Aorta (tissue), 5 donors: Measurements from ENCODE around the gene FGFR4. TPM values are rescaled to one million over a fixed set of nuclear protein-coding genes. Genes with fewer than 3 reads are reported as not detected.

Experiments used
- ATAC-seq: fragments of 200-7000 bp; cut with Tn5 transposase; one replicate; pipeline ENCODE4 v1.9.1; 2022; ENCODE audit warnings: moderate library complexity; ENCODE audit not compliant: low FRiP score
- DNase-seq, 2 donors: peaks; one replicate each; pipeline ENCODE4 v3.0.0-alpha.2; 2020
- H3K27ac ChIP-seq, 2 donors: one replicate each; pipeline ENCODE4 v1.5.1; 2013; ENCODE audit warnings: low read length in 2 of 2, mild to moderate bottlenecking in 2 of 2, moderate library complexity in 2 of 2, control low read depth in 1 of 2, inconsistent platforms in 1 of 2, low read depth in 1 of 2
- H3K27me3 ChIP-seq, 2 donors: one replicate each; pipeline ENCODE4 v1.6.1; 2013; ENCODE audit warnings: control low read depth in 1 of 2, low read length in 1 of 2, mild to moderate bottlenecking in 1 of 2, moderate library complexity in 1 of 2; ENCODE audit not compliant: insufficient read depth in 2 of 2, control insufficient read depth in 1 of 2
- H3K36me3 ChIP-seq, 2 donors: one replicate each; pipeline ENCODE4 v1.6.1; 2013; ENCODE audit warnings: control low read depth in 1 of 2, low read length in 1 of 2, mild to moderate bottlenecking in 1 of 2; ENCODE audit not compliant: insufficient read depth in 2 of 2, control insufficient read depth in 1 of 2
- H3K4me1 ChIP-seq, 2 donors: one replicate each; pipeline ENCODE4 v1.6.1; 2013; ENCODE audit warnings: low read length in 2 of 2, control low read depth in 1 of 2, mild to moderate bottlenecking in 1 of 2, moderate library complexity in 1 of 2; ENCODE audit not compliant: insufficient read depth in 2 of 2, control insufficient read depth in 1 of 2
- H3K4me3 ChIP-seq, 2 donors: one replicate each; pipeline ENCODE4 v1.5.1; 2013; ENCODE audit warnings: low read length in 2 of 2, control low read depth in 1 of 2, mild to moderate bottlenecking in 1 of 2
- H3K9me3 ChIP-seq: one replicate; pipeline ENCODE4 v1.6.1; 2013; ENCODE audit warnings: mild to moderate bottlenecking, low read length; ENCODE audit not compliant: control insufficient read depth
- WGBS, 2 donors: extraction: QIAGEN DNeasy Blood & Tissue Kit; methylation state at CpG; one replicate each; pipeline ENCODE4 v1.1.7; 2013; 5-methylcytosine and 5-hydroxymethylcytosine counted together
- intact Hi-C, 2 donors: fragments of 100-400 bp; cut with DNase I; formaldehyde crosslinking; loops; one replicate each; pipeline versions ENCODE4 v1.14.2 to v1.15.0; 2022
- polyA plus RNA-seq, 2 donors: library from polyadenylated mRNA; stranded (reverse); fragments of 200-250 nt; gene quantifications; one replicate each; pipeline ENCODE4 v1.2.3, GENCODE V29; 2013
- total RNA-seq, 2 donors: library from RNA; stranded (reverse); fragmentation: NEBNext Ultra II Directional; extraction: Animal tissue kit (Norgen Biotek cat#: 25700); gene quantifications; one replicate each; pipeline ENCODE4 v1.2.1, GENCODE V29; 2021
- donor health status: healthy with polysubstance abuse.
- donor health status: Bipolar disorder and iron deficiency.
- donor health status: DM: no; HTN: no; CAD: no.
- donor health status: DM: no; HTN: no; CAD: no.
- donor health status: DM: yes; HTN: yes; CAD: no.

FGFR4 gene
- total and polyA plus RNA-seq, 4 donors = 0.18 to 0.57 (median 0.36) TPM

DNA sequence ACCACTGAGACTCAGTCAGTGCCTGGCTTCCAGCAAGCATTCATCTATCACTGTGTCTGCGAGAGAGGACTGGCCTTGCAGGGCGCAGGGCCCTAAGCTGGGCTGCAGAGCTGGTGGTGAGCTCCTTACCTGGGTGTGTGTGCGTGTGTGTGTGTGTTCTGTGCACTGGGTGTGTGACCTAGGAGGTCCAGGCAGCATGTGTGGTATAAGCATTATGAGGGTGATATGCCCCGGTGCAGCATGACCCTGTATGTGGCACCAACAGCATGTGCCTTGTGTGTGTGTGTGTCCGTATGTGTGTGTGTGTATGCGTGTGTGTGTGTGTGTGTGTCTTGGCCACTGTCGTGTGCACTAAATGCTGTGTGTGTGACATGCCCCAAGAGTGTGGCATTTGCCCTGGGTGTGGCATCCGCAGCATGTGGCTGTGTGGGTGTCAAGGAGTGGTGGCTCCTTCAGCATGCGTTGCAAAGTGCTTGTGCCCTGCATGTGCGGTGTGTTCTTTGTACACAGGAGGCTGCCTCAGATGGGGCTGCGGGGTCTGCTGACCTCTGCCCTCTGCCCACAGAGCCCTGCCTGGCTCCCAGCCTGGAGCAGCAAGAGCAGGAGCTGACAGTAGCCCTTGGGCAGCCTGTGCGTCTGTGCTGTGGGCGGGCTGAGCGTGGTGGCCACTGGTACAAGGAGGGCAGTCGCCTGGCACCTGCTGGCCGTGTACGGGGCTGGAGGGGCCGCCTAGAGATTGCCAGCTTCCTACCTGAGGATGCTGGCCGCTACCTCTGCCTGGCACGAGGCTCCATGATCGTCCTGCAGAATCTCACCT is 3.3 kb downstream of the FGFR4 start:
- ATAC-seq (no peak), DNase-seq (no peak)
- no peaks in the 10 kb centered on the region for H3K36me3 ChIP-seq
- no peaks in the 10 kb centered on the region for H3K4me1 ChIP-seq
- intact Hi-C loops = no loop called here
- no peaks in the 10 kb centered on the region for H3K9me3 ChIP-seq
- H3K4me3 ChIP-seq = no peak overlapping the region
- H3K27ac ChIP-seq = no peak overlapping the region
- 84 to 85% methylated on average over 21 of the region's 21 CpGs for WGBS, 2 donors
- no peaks in the 10 kb centered on the region for H3K27me3 ChIP-seq

DNA sequence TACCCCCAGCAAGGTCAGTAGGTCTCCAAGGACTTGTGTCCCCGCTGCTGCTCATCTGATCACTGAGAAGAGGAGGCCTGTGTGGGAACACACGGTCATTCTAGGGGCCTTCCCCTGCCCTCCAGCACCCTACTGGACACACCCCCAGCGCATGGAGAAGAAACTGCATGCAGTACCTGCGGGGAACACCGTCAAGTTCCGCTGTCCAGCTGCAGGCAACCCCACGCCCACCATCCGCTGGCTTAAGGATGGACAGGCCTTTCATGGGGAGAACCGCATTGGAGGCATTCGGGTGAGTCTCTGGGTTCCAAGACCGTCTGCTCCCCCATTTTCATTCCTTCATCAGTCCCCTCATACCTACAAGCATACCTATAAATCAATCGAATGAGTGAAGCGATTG is 4.1 kb downstream of the FGFR4 start:
- DNase-seq (no peak), ATAC-seq (no peak)
- 93 to 94% methylated on average over 13 of the region's 13 CpGs for WGBS, 2 donors
- H3K9me3 ChIP-seq = no peaks in the 10 kb centered on the region
- H3K4me1 ChIP-seq = no peaks in the 10 kb centered on the region
- intact Hi-C loops = no loop called here
- H3K36me3 ChIP-seq = no peaks in the 10 kb centered on the region
- H3K4me3 ChIP-seq = no peak overlapping the region
- no peaks in the 10 kb centered on the region for H3K27me3 ChIP-seq
- no peak overlapping the region for H3K27ac ChIP-seq

DNA sequence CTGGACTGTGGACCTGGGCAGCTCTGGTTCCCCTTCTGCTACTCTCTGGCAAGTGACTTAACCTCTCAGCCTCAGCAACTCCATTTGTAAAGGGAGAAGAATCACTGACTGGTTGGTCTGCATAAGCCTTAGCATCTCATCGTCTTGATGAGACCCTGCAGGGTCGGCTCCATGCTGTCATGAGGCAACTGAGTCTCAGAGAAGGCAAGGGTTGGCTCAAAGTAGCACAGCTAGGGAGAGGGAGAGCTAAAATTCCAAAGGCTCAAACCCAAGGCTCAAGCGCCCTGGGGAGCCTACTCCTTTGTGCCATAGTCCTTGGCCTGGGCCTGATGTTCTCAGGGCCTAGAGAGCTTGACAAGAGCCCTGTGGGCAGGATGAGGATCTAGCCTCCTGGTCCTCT is 4.5 kb downstream of the FGFR4 start:
- DNase-seq = no peak
- no peak overlapping the region for H3K4me3 ChIP-seq
- WGBS, 2 donors = 88 to 89% methylated on average over 3 of the region's 3 CpGs
- no peaks in the 10 kb centered on the region for H3K36me3 ChIP-seq
- H3K27ac ChIP-seq = no peak overlapping the region
- no peaks in the 10 kb centered on the region for H3K4me1 ChIP-seq
- intact Hi-C loops = no loop called here
- H3K9me3 ChIP-seq = no peaks in the 10 kb centered on the region
- no peaks in the 10 kb centered on the region for H3K27me3 ChIP-seq
- no peak for ATAC-seq

DNA sequence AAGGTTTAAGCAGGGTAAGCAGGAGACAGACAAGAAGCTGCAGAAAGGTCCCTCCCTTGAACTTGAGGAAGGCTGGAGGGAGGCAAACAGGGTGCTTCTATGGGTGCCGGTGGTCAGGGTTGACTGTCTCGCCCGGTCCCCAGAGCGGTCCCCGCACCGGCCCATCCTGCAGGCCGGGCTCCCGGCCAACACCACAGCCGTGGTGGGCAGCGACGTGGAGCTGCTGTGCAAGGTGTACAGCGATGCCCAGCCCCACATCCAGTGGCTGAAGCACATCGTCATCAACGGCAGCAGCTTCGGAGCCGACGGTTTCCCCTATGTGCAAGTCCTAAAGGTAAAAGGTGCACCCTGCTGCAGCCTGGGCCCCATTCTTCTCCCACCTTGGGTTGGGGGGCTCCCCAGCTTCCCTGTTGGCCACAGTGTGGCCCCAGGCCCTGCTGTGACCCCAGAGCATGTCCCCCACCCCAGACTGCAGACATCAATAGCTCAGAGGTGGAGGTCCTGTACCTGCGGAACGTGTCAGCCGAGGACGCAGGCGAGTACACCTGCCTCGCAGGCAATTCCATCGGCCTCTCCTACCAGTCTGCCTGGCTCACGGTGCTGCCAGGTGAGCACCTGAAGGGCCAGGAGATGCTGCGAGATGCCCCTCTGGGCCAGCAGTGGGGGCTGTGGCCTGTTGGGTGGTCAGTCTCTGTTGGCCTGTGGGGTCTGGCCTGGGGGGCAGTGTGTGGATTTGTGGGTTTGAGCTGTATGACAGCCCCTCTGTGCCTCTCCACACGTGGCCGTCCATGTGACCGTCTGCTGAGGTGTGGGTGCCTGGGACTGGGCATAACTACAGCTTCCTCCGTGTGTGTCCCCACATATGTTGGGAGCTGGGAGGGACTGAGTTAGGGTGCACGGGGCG is 5.7 kb downstream of the FGFR4 start:
- 89% methylated on average over 32 of the region's 32 CpGs for WGBS, 2 donors
- no peak for ATAC-seq
- no peak for DNase-seq
- intact Hi-C loops = no loop called here
- Histone ChIP-seq H3K36me3 (no peaks in the 10 kb centered on the region), H3K4me1 (no peaks in the 10 kb centered on the region), H3K4me3 (no peak overlapping the region), H3K27ac (no peak overlapping the region), H3K9me3 (no peaks in the 10 kb centered on the region), H3K27me3 (no peaks in the 10 kb centered on the region)

DNA sequence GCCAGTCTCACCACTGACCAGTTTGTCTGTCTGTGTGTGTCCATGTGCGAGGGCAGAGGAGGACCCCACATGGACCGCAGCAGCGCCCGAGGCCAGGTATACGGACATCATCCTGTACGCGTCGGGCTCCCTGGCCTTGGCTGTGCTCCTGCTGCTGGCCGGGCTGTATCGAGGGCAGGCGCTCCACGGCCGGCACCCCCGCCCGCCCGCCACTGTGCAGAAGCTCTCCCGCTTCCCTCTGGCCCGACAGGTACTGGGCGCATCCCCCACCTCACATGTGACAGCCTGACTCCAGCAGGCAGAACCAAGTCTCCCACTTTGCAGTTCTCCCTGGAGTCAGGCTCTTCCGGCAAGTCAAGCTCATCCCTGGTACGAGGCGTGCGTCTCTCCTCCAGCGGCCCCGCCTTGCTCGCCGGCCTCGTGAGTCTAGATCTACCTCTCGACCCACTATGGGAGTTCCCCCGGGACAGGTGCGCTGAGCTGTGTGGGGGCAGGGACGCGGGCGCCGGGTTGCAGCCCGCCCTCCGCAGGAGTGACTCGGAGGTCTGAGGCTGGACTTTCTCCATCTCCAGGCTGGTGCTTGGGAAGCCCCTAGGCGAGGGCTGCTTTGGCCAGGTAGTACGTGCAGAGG is 6.5 kb downstream of the FGFR4 start:
- H3K27me3 ChIP-seq = no peaks in the 10 kb centered on the region
- intact Hi-C loops = no loop called here
- ATAC-seq (no peak), DNase-seq (no peak)
- WGBS, 2 donors = 94 to 96% methylated on average over 37 to 40 of the region's 40 CpGs
- H3K36me3 ChIP-seq = no peaks in the 10 kb centered on the region
- H3K9me3 ChIP-seq = no peaks in the 10 kb centered on the region
- H3K4me3 ChIP-seq = no peak overlapping the region
- no peaks in the 10 kb centered on the region for H3K4me1 ChIP-seq
- H3K27ac ChIP-seq = no peak overlapping the region

DNA sequence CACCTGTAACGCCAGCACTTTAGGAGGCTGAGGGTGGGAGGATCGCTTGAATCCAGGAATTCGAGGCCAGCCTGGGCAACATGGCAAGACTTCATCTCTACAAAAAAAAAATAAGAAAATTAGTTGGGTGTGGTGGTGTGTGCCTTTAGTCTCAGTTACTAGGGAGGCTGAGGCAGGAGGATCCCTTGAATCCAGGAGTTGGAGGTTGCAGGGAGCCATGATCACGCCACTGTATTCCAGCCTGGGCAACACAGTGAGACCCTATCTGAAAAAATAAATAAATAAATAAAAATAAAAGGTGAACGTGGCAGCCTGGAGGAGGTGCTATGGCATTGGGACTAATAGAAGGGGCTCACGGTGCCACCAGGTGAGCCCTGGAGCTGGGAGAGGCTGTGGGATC is 7.1 kb downstream of the FGFR4 start:
- H3K4me1 ChIP-seq = no peaks in the 10 kb centered on the region
- no peaks in the 10 kb centered on the region for H3K9me3 ChIP-seq
- no peak overlapping the region for H3K4me3 ChIP-seq
- intact Hi-C loops = no loop called here
- H3K27ac ChIP-seq = no peak overlapping the region
- no peak for ATAC-seq
- no peak for DNase-seq
- no peaks in the 10 kb centered on the region for H3K36me3 ChIP-seq
- no peaks in the 10 kb centered on the region for H3K27me3 ChIP-seq
- 95 to 97% methylated on average over 6 of the region's 6 CpGs for WGBS, 2 donors

DNA sequence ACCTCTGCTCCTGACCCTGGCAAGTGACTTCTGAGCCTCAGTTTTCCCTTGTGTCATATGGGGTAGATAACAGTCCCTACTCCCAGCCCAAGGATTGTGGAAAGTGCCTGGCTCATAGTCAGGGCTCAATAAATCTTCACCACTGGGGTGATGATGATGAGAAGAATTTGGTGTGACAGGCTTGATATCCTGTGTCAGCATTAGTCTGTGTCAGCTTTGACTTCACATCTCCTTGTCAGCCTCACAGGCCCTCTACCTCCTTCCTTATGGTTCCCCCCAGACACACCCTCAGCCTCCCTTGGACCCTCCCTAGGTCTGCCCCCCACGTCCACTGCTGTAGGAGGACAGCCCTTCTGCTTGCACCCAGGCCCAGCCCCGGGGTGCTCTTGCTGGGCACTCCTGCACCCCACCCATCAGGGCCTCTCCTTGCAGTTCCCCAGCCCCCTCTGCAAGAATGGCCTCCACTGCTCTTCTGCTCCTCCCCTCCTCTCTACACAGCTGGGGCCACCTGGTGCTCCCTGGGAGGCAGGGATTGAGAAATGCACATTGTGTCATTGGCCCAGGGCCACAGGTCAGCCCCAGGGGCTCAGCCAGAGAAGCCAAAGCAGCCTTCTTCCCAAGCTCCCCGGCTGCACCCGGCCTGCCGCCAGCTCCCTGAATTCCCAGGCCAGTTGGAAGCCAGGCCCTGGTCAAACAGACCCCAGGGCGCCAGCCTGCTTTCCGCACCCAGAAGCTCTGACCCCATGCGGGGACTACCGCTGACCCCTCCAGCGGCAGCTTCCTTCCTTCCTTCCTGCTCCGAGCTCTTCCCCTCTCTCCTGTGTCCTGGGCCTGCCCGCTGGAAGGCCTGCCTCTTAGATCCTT is 7.7 kb downstream of the FGFR4 start:
- ATAC-seq (no peak), DNase-seq (no peak)
- Histone ChIP-seq H3K27me3 (no peaks in the 10 kb centered on the region), H3K9me3 (no peaks in the 10 kb centered on the region), H3K4me3 (no peak overlapping the region), H3K4me1 (no peaks in the 10 kb centered on the region), H3K27ac (no peak overlapping the region), H3K36me3 (no peaks in the 10 kb centered on the region)
- 79 to 84% methylated on average over 12 of the region's 12 CpGs for WGBS, 2 donors
- intact Hi-C loops = no loop called here

DNA sequence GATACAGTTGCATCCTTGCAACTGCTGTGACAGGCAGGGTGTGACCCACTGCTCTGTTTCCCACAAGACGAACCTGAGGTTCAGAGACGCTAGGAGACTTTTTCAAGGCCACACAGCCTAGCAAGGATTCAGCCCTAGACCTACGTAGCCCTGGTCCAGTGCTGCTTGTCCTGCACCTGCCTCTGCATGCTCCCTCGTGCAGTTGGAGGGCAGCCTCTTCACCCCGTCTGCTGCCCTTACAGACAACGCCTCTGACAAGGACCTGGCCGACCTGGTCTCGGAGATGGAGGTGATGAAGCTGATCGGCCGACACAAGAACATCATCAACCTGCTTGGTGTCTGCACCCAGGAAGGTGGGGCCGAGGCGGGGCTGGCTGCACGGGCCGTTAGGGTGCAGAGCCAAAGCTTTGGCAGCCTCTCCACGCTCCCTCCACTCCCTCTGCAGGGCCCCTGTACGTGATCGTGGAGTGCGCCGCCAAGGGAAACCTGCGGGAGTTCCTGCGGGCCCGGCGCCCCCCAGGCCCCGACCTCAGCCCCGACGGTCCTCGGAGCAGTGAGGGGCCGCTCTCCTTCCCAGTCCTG is 8.5 kb downstream of the FGFR4 start:
- ATAC-seq (no peak), DNase-seq (no peak)
- Histone ChIP-seq H3K9me3 (no peaks in the 10 kb centered on the region), H3K27ac (no peak overlapping the region), H3K4me1 (no peaks in the 10 kb centered on the region), H3K27me3 (no peaks in the 10 kb centered on the region), H3K4me3 (no peak overlapping the region), H3K36me3 (no peaks in the 10 kb centered on the region)
- WGBS, 2 donors = 87 to 88% methylated on average over 28 of the region's 28 CpGs
- intact Hi-C loops = no loop called here
